Measurements from ENCODE around the gene SLC16A5.
"Not testable (repeated sequence)": the region's sequence is repeated elsewhere in the genome, so short reads cannot be mapped to it uniquely, and the experiment has no call there.

Gene SLC16A5

GRCh38 chr17:75113798-75114551 lies 26.2 kb downstream of the SLC16A5 start:
- peak; percentile 39 to 78 for DNase-seq

- DNase-seq: no peak
These were observed 27.0 kb downstream of the SLC16A5 start for GRCh38 chr17:75114552-75115314.

- DNase-seq: no peak
These were observed 27.8 kb downstream of the SLC16A5 start for GRCh38 chr17:75115555-75115954.

- DNase-seq: no peak
These were observed 29.0 kb downstream of the SLC16A5 start for GRCh38 chr17:75116737-75117136.

GRCh38 chr17:75118307-75118706 lies 30.6 kb downstream of the SLC16A5 start:
- DNase-seq: no peak

GRCh38 chr17:75124041-75124818 lies 36.5 kb downstream of the SLC16A5 start:
- DNase-seq: peak; percentile 98

- DNase-seq: no peak
These were observed 37.0 kb downstream of the SLC16A5 start for GRCh38 chr17:75124819-75125162.

GRCh38 chr17:75125984-75126383 lies 38.2 kb downstream of the SLC16A5 start:
- no peak for DNase-seq

GRCh38 chr17:75126954-75127353 lies 39.2 kb downstream of the SLC16A5 start:
- no peak for DNase-seq

- not testable (repeated sequence) for DNase-seq
These were observed 40.2 kb downstream of the SLC16A5 start for GRCh38 chr17:75127936-75128335.

GRCh38 chr17:75128694-75129505 lies 41.1 kb downstream of the SLC16A5 start:
- no peak for DNase-seq

GRCh38 chr17:75129576-75129975 lies 41.8 kb downstream of the SLC16A5 start:
- no peak for DNase-seq

GRCh38 chr17:75130059-75130631 lies 42.4 kb downstream of the SLC16A5 start:
- no peak for DNase-seq

GRCh38 chr17:75130632-75131277 lies 43.0 kb downstream of the SLC16A5 start:
- peak in 1 of 2 experiments; percentile 56 for DNase-seq

GRCh38 chr17:75131278-75132017 lies 43.7 kb downstream of the SLC16A5 start, which contains the start of gene NT5C:
NT5C (minus strand) TSS chr17:75131742; CDS start chr17:75131707, 35 bp downstream.
- DNase-seq: peak; percentile 53 to 69

GRCh38 chr17:75132018-75133000 lies 44.6 kb downstream of the SLC16A5 start:
- DNase-seq: not testable (repeated sequence)

- no peak for DNase-seq
These were observed 45.2 kb downstream of the SLC16A5 start for GRCh38 chr17:75133001-75133400.

GRCh38 chr17:75133607-75134347 lies 46.0 kb downstream of the SLC16A5 start:
- DNase-seq: not testable (repeated sequence)

GRCh38 chr17:75135452-75135851 lies 47.7 kb downstream of the SLC16A5 start:
- DNase-seq: no peak
